GM23338 (cell line): Measurements from ENCODE around the gene ESYT2. TPM values are rescaled to one million over a fixed set of nuclear protein-coding genes. Genes with fewer than 3 reads are reported as not detected.

Source experiments
- ATAC-seq: fragments of 200-7000 bp; cut with Tn5 transposase; 3 replicates; pipeline ENCODE4 v1.9.1; 2020
- DNase-seq: peaks from one replicate; pipeline ENCODE4 v3.0.0-alpha.2; 2015; ENCODE audit warnings: low spot score
- H2AFZ ChIP-seq: fragments of 200-600 bp; sonication (generic); 2 replicates; pipeline ENCODE4 v1.8.0; 2016; ENCODE audit warnings: antibody characterized with exemption, mild to moderate bottlenecking, moderate library complexity
- H3F3A ChIP-seq: fragments of 200-600 bp; sonication (generic); replicated peaks from 2 replicates; pipeline ENCODE4 v1.8.0; 2017; ENCODE audit warnings: antibody characterized with exemption, mixed run types, low read depth
- H3K27ac ChIP-seq: fragments of 200-600 bp; sonication (generic); 2 replicates; pipeline ENCODE4 v1.6.1; 2016; ENCODE audit warnings: low read depth
- H3K27me3 ChIP-seq: fragments of 200-600 bp; sonication (generic); 2 replicates; pipeline ENCODE4 v1.8.0; 2016; ENCODE audit warnings: mild to moderate bottlenecking, mixed run types, moderate library complexity; ENCODE audit not compliant: insufficient read depth
- H3K36me3 ChIP-seq: fragments of 200-600 bp; sonication (generic); 2 replicates; pipeline ENCODE4 v1.8.0; 2016; ENCODE audit warnings: mild to moderate bottlenecking; ENCODE audit not compliant: insufficient read depth
- H3K4me1 ChIP-seq: fragments of 200-600 bp; sonication (generic); 2 replicates; pipeline ENCODE4 v1.8.0; 2016; ENCODE audit warnings: mild to moderate bottlenecking, moderate library complexity; ENCODE audit not compliant: insufficient read depth
- H3K4me2 ChIP-seq: fragments of 200-600 bp; sonication (generic); 2 replicates; pipeline ENCODE4 v1.7.1; 2017; ENCODE audit warnings: mixed run types
- H3K4me3 ChIP-seq: fragments of 200-600 bp; sonication (generic); 2 replicates; pipeline ENCODE4 v1.6.1; 2016; ENCODE audit warnings: mixed run types
- H3K79me2 ChIP-seq: fragments of 200-600 bp; sonication (generic); replicated peaks from 2 replicates; pipeline ENCODE4 v1.8.0; 2017; ENCODE audit warnings: mild to moderate bottlenecking; ENCODE audit not compliant: insufficient read depth
- H3K9me2 ChIP-seq: fragments of 200-600 bp; sonication (generic); 2 replicates; pipeline ENCODE4 v1.8.0; 2017; ENCODE audit not compliant: insufficient read depth
- H4K20me1 ChIP-seq: fragments of 200-600 bp; sonication (generic); replicated peaks from 2 replicates; pipeline ENCODE4 v1.8.0; 2017; ENCODE audit warnings: mild to moderate bottlenecking; ENCODE audit not compliant: insufficient read depth
- H3K27ac Mint-ChIP-seq: 2 replicates; pipeline ENCODE4 v1.8.0; 2020; ENCODE audit warnings: inconsistent platforms, mild to moderate bottlenecking, moderate library complexity, mixed read lengths
- H3K27me3 Mint-ChIP-seq: 3 replicates; pipeline ENCODE4 v1.8.0; 2022; ENCODE audit warnings: low read depth, mild to moderate bottlenecking, moderate library complexity, mixed read lengths, inconsistent platforms; ENCODE audit not compliant: insufficient read depth, poor library complexity
- H3K36me3 Mint-ChIP-seq: 3 replicates; pipeline ENCODE4 v1.8.0; 2021; ENCODE audit warnings: low read depth, mild to moderate bottlenecking, inconsistent platforms, moderate library complexity, mixed read lengths
- H3K4me1 Mint-ChIP-seq: 3 replicates; pipeline ENCODE4 v1.8.0; 2020; ENCODE audit warnings: mild to moderate bottlenecking, inconsistent platforms, mixed read lengths
- H3K4me3 Mint-ChIP-seq: 3 replicates; pipeline ENCODE4 v1.8.0; 2021; ENCODE audit warnings: moderate library complexity, mild to moderate bottlenecking, inconsistent platforms, mixed read lengths
- H3K9me3 Mint-ChIP-seq: 3 replicates; pipeline ENCODE4 v1.8.0; 2020; ENCODE audit warnings: moderate library complexity, mild to moderate bottlenecking, inconsistent platforms, mixed read lengths
- CREB1 ChIP-seq: fragments of 250-450 bp; sonication (Bioruptor Pico); IDR thresholded peaks from 2 replicates; pipeline ENCODE4 v1.5.0; 2020; ENCODE audit warnings: low read depth, mild to moderate bottlenecking, moderate library complexity
- CTCF ChIP-seq, 2 experiments: fragments of 200-600 bp in 1 of 2; sonication (generic) in 1 of 2; conservative IDR thresholded peaks; 2 replicates each; pipeline versions ENCODE4 v1.5.1 to v1.6.1; 2016 to 2017; ENCODE audit warnings: antibody characterized with exemption in 2 of 2, low read depth in 2 of 2, mild to moderate bottlenecking in 2 of 2, moderate library complexity in 1 of 2
- EZH2 ChIP-seq: fragments of 200-600 bp; sonication (generic); IDR thresholded peaks from one replicate; pipeline ENCODE4 v1.8.0; 2017; ENCODE audit warnings: antibody characterized with exemption, mild to moderate bottlenecking, low read depth; ENCODE audit not compliant: unreplicated experiment
- EZH2phosphoT487 ChIP-seq: fragments of 200-600 bp; sonication (generic); IDR thresholded peaks from one replicate; pipeline ENCODE4 v1.8.1; 2018; ENCODE audit warnings: antibody characterized with exemption; ENCODE audit not compliant: unreplicated experiment
- JUNB ChIP-seq: IDR thresholded peaks from one replicate; pipeline ENCODE4 v1.6.1; 2016; ENCODE audit warnings: antibody characterized with exemption; ENCODE audit not compliant: unreplicated experiment
- NANOG ChIP-seq: IDR thresholded peaks from 2 replicates; pipeline ENCODE4 v1.6.1; 2016; ENCODE audit warnings: antibody characterized with exemption, borderline replicate concordance
- POLR2AphosphoS5 ChIP-seq: IDR thresholded peaks from 2 replicates; pipeline ENCODE4 v1.6.1; 2016; ENCODE audit warnings: antibody characterized with exemption, low read depth
- STAT1 ChIP-seq: IDR thresholded peaks from one replicate; pipeline ENCODE4 v1.6.1; 2016; ENCODE audit warnings: antibody characterized with exemption; ENCODE audit not compliant: unreplicated experiment
- ZNF114 ChIP-seq: fragments of 250-450 bp; sonication (Bioruptor Pico); IDR thresholded peaks from 2 replicates; pipeline ENCODE4 v1.5.0; 2020; ENCODE audit warnings: mild to moderate bottlenecking, moderate library complexity
- ZNF331 ChIP-seq: fragments of 250-450 bp; sonication (Bioruptor Pico); IDR thresholded peaks from 2 replicates; pipeline ENCODE4 v1.5.0; 2020; ENCODE audit warnings: low read depth, mild to moderate bottlenecking, moderate library complexity
- polyA plus RNA-seq: library from polyadenylated mRNA; unstranded; fragments of >200 nt; fragmentation: Nextera tagmentation; extraction: Ambion mirVana; gene quantifications from 2 replicates; pipeline ENCODE4 v1.2.1, GENCODE V29; 2016
- total RNA-seq: library from RNA; depleted of rRNA; stranded (reverse); fragments of >200 nt; shearing (Covaris generic); gene quantifications from 2 replicates; pipeline ENCODE4 v1.2.3, GENCODE V29; 2014
- TF ChIP-seq, protein P1 (sequence below): IDR thresholded peaks from one replicate; pipeline ENCODE4 v1.6.1; 2018; ENCODE audit warnings: antibody characterized with exemption; ENCODE audit not compliant: unreplicated experiment
- TF ChIP-seq, protein P2 (sequence below): fragments of 250-450 bp; sonication (Bioruptor Pico); IDR thresholded peaks from 2 replicates; pipeline ENCODE4 v1.5.0; 2020; ENCODE audit warnings: mild to moderate bottlenecking, moderate library complexity
- TF ChIP-seq, protein P3 (sequence below): IDR thresholded peaks from 2 replicates; pipeline ENCODE4 v1.6.1; 2016; ENCODE audit warnings: antibody characterized with exemption

Gene ESYT2
- total and polyA plus RNA-seq, 2 experiments from 2014 or later, result 9.6 to 52.7 TPM

DNA sequence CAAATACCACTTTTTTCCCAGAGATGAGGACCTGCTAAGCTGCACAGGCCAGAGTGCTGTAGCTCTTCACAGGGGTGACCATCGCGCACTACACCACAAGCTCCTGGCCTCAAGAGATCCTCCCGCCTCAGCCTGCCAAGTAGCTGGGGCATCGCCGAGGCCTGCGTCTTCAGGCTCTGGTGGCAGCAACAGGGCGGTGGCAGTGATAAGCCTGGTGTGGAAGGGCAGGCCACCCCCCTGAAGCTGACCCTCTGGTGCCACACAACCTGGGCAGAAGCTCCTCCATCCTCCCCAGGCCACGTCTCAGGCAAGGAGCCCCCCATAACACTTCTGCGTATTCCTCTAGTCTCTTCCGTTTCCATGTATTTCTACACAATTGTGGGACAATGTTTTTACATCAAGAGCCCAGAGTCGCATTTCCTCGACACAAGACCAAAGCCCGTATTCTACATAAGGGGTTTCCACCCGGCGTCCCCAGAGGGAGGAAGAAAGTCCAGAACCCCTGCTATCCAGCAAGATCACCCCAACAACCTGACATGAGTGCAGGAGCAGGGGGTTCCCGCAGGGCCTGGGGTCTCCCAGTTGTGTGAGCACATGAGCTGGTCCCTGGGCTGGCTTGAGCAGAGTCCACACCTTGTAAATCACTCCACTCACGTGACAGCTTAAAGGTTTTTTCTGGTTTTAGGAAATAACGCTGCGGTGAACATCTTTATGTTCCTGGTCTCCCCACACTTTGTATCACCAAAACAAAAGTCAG is 87.1 kb downstream of the ESYT2 start:
- H3K4me3 Mint-ChIP-seq, result no peak overlapping the region
- ATAC-seq (no peak), DNase-seq (no peak)
- Histone ChIP-seq H3K27me3 (no peaks in the 10 kb centered on the region), H3K4me3 (no peak overlapping the region), H3K4me2 (no peak overlapping the region), H3F3A (no peaks in the 10 kb centered on the region), H3K36me3 (peaks cover 8% of the 10 kb centered on the region; the same call in 1 of the 2 replicates), H3K79me2 (no peaks in the 10 kb centered on the region), H4K20me1 (no peaks in the 10 kb centered on the region), H3K27ac (no peak overlapping the region), H3K4me1 (no peaks in the 10 kb centered on the region), H3K9me2 (no peaks in the 10 kb centered on the region), H2AFZ (no peak overlapping the region)
- H3K9me3 Mint-ChIP-seq, result no peaks in the 10 kb centered on the region; the same call in 2 of the 3 replicates
- H3K27me3 Mint-ChIP-seq, result peaks cover 2% of the 10 kb centered on the region
- peaks cover 58% of the 10 kb centered on the region for H3K36me3 Mint-ChIP-seq
- no peaks in the 10 kb centered on the region; the same call in 2 of the 3 replicates for H3K4me1 Mint-ChIP-seq
- TF ChIP-seq, protein P1, sequence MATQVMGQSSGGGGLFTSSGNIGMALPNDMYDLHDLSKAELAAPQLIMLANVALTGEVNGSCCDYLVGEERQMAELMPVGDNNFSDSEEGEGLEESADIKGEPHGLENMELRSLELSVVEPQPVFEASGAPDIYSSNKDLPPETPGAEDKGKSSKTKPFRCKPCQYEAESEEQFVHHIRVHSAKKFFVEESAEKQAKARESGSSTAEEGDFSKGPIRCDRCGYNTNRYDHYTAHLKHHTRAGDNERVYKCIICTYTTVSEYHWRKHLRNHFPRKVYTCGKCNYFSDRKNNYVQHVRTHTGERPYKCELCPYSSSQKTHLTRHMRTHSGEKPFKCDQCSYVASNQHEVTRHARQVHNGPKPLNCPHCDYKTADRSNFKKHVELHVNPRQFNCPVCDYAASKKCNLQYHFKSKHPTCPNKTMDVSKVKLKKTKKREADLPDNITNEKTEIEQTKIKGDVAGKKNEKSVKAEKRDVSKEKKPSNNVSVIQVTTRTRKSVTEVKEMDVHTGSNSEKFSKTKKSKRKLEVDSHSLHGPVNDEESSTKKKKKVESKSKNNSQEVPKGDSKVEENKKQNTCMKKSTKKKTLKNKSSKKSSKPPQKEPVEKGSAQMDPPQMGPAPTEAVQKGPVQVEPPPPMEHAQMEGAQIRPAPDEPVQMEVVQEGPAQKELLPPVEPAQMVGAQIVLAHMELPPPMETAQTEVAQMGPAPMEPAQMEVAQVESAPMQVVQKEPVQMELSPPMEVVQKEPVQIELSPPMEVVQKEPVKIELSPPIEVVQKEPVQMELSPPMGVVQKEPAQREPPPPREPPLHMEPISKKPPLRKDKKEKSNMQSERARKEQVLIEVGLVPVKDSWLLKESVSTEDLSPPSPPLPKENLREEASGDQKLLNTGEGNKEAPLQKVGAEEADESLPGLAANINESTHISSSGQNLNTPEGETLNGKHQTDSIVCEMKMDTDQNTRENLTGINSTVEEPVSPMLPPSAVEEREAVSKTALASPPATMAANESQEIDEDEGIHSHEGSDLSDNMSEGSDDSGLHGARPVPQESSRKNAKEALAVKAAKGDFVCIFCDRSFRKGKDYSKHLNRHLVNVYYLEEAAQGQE, result no peak
- TF ChIP-seq STAT1 (no peak), EZH2phosphoT487 (no peak), NANOG (no peak), JUNB (no peak), EZH2 (no peak), ZNF114 (CRISPR knock-in tag) (no peak), CREB1 (CRISPR knock-in tag) (no peak), ZNF331 (CRISPR knock-in tag) (no peak), CTCF (conservative IDR thresholded peaks at IDR 0.05; ENCODE audit: low read depth in 2 of 2) (no peak), POLR2AphosphoS5 (no peak)
- TF ChIP-seq, protein P2, sequence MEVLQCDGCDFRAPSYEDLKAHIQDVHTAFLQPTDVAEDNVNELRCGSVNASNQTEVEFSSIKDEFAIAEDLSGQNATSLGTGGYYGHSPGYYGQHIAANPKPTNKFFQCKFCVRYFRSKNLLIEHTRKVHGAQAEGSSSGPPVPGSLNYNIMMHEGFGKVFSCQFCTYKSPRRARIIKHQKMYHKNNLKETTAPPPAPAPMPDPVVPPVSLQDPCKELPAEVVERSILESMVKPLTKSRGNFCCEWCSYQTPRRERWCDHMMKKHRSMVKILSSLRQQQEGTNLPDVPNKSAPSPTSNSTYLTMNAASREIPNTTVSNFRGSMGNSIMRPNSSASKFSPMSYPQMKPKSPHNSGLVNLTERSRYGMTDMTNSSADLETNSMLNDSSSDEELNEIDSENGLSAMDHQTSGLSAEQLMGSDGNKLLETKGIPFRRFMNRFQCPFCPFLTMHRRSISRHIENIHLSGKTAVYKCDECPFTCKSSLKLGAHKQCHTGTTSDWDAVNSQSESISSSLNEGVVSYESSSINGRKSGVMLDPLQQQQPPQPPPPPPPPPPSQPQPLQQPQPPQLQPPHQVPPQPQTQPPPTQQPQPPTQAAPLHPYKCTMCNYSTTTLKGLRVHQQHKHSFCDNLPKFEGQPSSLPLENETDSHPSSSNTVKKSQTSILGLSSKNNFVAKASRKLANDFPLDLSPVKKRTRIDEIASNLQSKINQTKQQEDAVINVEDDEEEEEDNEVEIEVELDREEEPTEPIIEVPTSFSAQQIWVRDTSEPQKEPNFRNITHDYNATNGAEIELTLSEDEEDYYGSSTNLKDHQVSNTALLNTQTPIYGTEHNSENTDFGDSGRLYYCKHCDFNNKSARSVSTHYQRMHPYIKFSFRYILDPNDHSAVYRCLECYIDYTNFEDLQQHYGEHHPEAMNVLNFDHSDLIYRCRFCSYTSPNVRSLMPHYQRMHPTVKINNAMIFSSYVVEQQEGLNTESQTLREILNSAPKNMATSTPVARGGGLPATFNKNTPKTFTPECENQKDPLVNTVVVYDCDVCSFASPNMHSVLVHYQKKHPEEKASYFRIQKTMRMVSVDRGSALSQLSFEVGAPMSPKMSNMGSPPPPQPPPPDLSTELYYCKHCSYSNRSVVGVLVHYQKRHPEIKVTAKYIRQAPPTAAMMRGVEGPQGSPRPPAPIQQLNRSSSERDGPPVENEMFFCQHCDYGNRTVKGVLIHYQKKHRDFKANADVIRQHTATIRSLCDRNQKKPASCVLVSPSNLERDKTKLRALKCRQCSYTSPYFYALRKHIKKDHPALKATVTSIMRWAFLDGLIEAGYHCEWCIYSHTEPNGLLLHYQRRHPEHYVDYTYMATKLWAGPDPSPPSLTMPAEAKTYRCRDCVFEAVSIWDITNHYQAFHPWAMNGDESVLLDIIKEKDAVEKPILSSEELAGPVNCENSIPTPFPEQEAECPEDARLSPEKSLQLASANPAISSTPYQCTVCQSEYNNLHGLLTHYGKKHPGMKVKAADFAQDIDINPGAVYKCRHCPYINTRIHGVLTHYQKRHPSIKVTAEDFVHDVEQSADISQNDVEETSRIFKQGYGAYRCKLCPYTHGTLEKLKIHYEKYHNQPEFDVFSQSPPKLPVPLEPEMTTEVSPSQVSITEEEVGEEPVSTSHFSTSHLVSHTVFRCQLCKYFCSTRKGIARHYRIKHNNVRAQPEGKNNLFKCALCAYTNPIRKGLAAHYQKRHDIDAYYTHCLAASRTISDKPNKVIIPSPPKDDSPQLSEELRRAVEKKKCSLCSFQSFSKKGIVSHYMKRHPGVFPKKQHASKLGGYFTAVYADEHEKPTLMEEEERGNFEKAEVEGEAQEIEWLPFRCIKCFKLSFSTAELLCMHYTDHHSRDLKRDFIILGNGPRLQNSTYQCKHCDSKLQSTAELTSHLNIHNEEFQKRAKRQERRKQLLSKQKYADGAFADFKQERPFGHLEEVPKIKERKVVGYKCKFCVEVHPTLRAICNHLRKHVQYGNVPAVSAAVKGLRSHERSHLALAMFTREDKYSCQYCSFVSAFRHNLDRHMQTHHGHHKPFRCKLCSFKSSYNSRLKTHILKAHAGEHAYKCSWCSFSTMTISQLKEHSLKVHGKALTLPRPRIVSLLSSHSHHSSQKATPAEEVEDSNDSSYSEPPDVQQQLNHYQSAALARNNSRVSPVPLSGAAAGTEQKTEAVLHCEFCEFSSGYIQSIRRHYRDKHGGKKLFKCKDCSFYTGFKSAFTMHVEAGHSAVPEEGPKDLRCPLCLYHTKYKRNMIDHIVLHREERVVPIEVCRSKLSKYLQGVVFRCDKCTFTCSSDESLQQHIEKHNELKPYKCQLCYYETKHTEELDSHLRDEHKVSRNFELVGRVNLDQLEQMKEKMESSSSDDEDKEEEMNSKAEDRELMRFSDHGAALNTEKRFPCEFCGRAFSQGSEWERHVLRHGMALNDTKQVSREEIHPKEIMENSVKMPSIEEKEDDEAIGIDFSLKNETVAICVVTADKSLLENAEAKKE (CRISPR knock-in tag), result no peak
- TF ChIP-seq, protein P3, sequence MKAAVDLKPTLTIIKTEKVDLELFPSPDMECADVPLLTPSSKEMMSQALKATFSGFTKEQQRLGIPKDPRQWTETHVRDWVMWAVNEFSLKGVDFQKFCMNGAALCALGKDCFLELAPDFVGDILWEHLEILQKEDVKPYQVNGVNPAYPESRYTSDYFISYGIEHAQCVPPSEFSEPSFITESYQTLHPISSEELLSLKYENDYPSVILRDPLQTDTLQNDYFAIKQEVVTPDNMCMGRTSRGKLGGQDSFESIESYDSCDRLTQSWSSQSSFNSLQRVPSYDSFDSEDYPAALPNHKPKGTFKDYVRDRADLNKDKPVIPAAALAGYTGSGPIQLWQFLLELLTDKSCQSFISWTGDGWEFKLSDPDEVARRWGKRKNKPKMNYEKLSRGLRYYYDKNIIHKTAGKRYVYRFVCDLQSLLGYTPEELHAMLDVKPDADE, result no peak
- no peak overlapping the region for H3K27ac Mint-ChIP-seq
